GM10248 (cell line): ENCODE results near the gene PTPRN2.

Experiments used
- CTCF ChIA-PET: fragments of 300-600 bp; sonication (Branson Sonifier 250); formaldehyde crosslinking; extraction: SDS; loops from one replicate; lab custom pipeline; 2021; ENCODE audit warnings: antibody characterized with exemption; lab: Yijun Ruan, JAX
- POLR2A ChIA-PET: fragments of 350-650 bp; sonication (Branson Sonifier 250); formaldehyde crosslinking; extraction: SDS; loops from one replicate; lab custom pipeline; 2020; ENCODE audit warnings: antibody characterized with exemption; lab: Yijun Ruan, JAX
- DNase-seq: peaks from one replicate; pipeline ENCODE4 v3.0.0; 2012; ENCODE audit errors: extremely low spot score
- TF ChIP-seq, protein P1 (sequence below): IDR thresholded peaks from 2 replicates; pipeline ENCODE4 v1.5.1; 2012; ENCODE audit warnings: mild to moderate bottlenecking, low read depth; ENCODE audit errors: extremely low read depth, missing control alignments, control extremely low read depth

Gene PTPRN2

DNA sequence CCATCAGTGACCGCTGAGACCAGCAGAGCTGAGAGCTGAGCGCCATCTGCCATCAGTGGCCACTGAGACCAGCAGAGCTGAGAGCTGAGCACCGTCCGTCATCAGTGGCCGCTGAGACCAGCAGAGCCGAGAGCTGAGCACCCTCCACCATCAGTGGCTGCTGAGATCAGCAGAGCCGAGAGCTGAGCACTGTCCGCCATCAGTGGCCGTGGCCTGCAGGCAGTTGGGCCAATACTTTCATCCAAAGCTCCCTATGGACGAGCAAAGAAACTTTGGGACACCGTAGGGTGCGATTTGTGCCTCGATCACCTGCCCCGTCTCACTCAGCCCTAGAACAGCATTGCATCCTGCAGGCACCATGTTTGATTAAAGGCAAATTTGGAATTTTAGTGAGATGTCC, 985.0 kb downstream of the PTPRN2 start:
- TF ChIP-seq, protein P1, sequence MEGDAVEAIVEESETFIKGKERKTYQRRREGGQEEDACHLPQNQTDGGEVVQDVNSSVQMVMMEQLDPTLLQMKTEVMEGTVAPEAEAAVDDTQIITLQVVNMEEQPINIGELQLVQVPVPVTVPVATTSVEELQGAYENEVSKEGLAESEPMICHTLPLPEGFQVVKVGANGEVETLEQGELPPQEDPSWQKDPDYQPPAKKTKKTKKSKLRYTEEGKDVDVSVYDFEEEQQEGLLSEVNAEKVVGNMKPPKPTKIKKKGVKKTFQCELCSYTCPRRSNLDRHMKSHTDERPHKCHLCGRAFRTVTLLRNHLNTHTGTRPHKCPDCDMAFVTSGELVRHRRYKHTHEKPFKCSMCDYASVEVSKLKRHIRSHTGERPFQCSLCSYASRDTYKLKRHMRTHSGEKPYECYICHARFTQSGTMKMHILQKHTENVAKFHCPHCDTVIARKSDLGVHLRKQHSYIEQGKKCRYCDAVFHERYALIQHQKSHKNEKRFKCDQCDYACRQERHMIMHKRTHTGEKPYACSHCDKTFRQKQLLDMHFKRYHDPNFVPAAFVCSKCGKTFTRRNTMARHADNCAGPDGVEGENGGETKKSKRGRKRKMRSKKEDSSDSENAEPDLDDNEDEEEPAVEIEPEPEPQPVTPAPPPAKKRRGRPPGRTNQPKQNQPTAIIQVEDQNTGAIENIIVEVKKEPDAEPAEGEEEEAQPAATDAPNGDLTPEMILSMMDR, result no peak
- POLR2A ChIA-PET, result no interaction called here
- CTCF ChIA-PET, result no interaction called here
- no peak for DNase-seq

DNA sequence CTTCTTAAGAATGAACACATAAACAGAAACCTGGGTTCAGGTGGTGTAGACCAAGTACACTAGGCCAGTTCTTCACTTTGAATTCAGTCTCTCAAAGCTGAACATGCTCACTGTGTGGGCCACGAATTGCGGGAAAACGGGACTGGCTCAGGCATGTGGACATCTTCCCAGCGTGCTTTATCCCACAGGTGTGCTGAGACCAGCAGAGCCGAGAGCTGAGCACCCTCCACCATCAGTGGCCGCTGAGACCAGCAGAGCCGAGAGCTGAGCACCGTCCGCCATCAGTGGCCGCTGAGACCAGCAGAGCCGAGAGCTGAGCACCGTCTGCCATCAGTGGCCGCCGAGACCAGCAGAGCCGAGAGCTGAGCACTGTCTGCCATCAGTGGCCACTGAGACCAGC, 985.5 kb downstream of the PTPRN2 start:
- TF ChIP-seq, protein P1, result no peak
- POLR2A ChIA-PET, result no interaction called here
- CTCF ChIA-PET, result interaction anchor here (1.3 kb wide), 1 partner anchor 12 kb away, joined by 4 read pairs; no protein-coding TSS in a partner anchor
- DNase-seq, result no peak

DNA sequence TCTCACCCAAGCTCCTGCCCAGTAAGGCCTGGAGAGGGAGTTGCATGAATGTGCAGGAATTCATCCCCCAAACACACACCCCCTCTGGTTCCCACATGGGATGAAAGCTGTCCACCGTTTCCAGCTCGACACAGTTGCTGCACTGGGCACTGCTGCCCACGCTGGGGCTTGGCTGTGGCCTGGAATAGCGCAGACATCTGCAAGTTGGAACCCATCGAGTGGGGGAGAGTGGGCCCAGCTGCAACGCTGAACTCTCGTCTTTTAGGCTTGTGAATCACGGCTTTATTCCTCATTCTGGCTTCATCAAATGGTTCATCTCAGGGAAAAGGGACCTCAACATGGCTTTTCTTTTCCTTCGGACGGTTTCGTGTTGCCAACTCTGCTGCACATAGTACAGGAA, 986.1 kb downstream of the PTPRN2 start:
- CTCF ChIA-PET, result interaction anchor here (1.3 kb wide), 1 partner anchor 12 kb away, joined by 4 read pairs; no protein-coding TSS in a partner anchor
- DNase-seq, result no peak
- TF ChIP-seq, protein P1, result no peak
- POLR2A ChIA-PET, result no interaction called here

DNA sequence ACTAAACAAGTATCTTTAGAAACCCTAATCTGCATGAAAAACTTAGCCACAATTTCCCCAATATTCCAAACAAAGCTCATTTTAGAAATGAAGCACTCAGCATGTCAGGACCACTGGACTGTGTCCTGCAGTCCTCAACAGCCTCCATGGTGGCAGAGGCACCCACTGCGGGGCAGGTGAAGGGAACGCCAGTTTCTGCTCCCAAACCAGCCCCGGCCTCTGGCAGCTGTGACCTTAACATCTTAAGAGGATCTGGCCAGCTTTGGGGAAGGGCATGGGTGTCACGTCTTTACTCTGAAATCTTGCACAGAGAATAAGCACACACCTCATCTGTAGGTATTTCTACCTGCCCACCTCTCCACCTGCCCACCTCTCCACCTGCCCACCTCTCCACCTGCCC, 988.1 kb downstream of the PTPRN2 start:
- no peak for DNase-seq
- ChIA-PET CTCF (no interaction called here), POLR2A (no interaction called here)
- TF ChIP-seq, protein P1, result no peak

DNA sequence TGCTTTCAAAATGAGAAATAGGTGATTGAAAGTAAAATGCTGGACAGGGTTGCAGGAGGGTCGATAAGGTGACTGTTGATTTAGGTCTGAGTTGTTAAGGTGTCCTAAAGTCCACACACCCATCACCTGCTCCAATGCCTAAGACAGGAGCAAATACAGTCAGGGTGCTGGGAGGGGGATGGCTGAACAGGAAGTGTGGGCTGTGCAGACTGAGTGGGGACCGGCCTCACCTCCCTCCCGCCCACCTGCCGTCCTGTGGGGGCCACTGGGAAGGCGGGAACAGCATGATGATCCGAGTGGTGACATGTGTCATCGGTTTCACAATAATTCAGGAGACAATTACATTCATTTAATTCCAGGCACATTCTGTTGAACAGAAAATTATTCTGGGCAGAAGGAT, 990.1 kb downstream of the PTPRN2 start:
- ChIA-PET CTCF (no interaction called here), POLR2A (no interaction called here)
- TF ChIP-seq, protein P1, result no peak
- no peak for DNase-seq

DNA sequence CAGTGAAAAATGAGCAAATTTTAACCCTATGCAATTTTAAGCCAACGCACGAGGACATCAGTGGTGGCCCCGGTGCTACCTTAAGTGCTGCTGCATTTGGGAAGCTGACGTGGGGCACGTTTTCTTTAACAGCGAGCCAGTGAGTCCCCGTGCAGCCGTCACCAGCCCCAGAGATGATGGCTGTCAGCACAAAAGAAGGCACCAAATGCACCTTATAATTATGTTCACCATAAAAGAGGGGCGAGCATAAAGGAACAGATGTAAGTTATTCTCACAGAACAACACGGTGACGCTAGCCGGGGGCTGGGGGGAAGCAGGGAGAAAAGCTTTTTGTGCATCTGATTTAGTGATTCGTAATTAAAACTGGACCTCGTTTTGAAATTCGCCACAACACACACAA, 990.7 kb downstream of the PTPRN2 start:
- ChIA-PET CTCF (no interaction called here), POLR2A (no interaction called here)
- TF ChIP-seq, protein P1, result no peak
- no peak for DNase-seq

DNA sequence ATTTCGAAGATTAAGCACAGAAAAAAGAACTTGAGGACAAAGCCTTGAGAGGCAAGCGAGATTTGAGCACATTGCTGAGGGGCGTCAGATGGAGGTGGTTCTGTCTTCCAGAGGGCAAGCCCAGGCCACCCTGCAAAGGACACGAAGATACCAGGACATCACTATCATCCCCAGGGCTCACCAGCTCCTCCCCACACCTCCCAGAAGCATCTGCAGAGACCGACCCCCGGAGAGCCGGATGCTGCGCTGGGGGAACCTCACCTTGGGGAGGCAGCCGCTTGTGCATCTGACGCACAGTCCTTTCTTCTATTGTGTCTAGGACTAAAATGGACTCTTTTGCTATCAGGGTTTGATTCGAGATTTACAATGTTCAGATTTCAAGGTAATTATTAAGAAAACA, 991.2 kb downstream of the PTPRN2 start:
- ChIA-PET CTCF (no interaction called here), POLR2A (no interaction called here)
- TF ChIP-seq, protein P1, result no peak
- DNase-seq, result no peak
